D721Med (cell line): ENCODE results near the gene AK5.

ENCODE experiments used
- DNase-seq: peaks from one replicate; pipeline ENCODE4 v3.0.0; 2011; ENCODE audit warnings: low spot score; ENCODE audit not compliant: insufficient read length
- FAIRE-seq: peaks from 2 replicates; lab custom pipeline; 2011; peaks lifted over from hg19 to GRCh38; lab: Jason Lieb, UNC
- TF ChIP-seq, protein P1 (sequence below): IDR thresholded peaks from 2 replicates; pipeline ENCODE4 v1.5.1; 2012; ENCODE audit warnings: mild to moderate bottlenecking, control low read depth; ENCODE audit not compliant: insufficient read depth; ENCODE audit errors: missing control alignments

Gene AK5

DNA sequence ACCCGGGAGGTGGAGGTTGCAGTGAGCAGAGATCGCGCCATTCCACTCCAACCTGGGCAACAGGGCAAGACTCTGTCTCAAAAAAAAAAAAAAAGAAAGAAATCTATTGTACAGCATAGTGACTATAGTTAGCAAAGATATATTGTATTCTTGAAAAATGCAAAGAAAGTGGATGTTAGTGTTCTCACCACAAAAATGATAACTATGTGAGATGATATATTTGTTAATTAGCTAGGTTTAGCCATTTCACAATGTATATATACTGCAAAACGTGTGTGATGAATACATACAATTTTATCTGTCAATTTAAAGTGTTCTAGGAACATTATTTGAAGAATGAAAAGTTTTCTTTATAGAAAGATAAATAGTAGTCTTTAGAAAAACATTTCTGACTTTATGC lies 179.9 kb downstream of the AK5 start:
- TF ChIP-seq, protein P1, sequence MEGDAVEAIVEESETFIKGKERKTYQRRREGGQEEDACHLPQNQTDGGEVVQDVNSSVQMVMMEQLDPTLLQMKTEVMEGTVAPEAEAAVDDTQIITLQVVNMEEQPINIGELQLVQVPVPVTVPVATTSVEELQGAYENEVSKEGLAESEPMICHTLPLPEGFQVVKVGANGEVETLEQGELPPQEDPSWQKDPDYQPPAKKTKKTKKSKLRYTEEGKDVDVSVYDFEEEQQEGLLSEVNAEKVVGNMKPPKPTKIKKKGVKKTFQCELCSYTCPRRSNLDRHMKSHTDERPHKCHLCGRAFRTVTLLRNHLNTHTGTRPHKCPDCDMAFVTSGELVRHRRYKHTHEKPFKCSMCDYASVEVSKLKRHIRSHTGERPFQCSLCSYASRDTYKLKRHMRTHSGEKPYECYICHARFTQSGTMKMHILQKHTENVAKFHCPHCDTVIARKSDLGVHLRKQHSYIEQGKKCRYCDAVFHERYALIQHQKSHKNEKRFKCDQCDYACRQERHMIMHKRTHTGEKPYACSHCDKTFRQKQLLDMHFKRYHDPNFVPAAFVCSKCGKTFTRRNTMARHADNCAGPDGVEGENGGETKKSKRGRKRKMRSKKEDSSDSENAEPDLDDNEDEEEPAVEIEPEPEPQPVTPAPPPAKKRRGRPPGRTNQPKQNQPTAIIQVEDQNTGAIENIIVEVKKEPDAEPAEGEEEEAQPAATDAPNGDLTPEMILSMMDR: no peak
- DNase-seq: no peak
- no peak for FAIRE-seq

DNA sequence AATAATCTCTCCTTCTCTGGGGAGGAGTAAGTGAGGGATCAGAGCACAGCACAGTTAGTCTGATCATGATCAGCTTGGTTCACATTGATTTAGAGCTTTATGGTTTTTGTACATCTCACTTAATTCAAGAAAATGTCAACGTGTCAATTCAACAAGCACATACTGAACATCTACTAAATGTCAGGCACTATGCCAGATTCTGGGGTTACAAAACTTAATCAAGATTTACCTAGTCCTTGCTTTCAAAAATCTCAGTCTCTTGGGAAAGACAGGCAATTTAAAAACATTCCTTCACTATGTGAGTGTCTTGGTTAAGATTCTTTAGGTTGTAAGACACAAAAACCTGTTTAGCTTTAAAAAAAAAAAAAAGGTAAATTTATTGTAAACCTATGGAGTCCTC lies 181.4 kb downstream of the AK5 start:
- TF ChIP-seq, protein P1: no peak
- no peak for FAIRE-seq
- no peak for DNase-seq

- no peak for FAIRE-seq
- TF ChIP-seq, protein P1: no peak
- DNase-seq: no peak
Observed at GRCh38 chr1:77465139-77465538, 183.3 kb downstream of the AK5 start.

GRCh38 chr1:77465922-77466321 lies 184.1 kb downstream of the AK5 start:
- no peak for FAIRE-seq
- DNase-seq: no peak
- TF ChIP-seq, protein P1: no peak

- DNase-seq (no peak), FAIRE-seq (no peak)
- TF ChIP-seq, protein P1: no peak
Observed at GRCh38 chr1:77467021-77467595, 185.3 kb downstream of the AK5 start.

DNA sequence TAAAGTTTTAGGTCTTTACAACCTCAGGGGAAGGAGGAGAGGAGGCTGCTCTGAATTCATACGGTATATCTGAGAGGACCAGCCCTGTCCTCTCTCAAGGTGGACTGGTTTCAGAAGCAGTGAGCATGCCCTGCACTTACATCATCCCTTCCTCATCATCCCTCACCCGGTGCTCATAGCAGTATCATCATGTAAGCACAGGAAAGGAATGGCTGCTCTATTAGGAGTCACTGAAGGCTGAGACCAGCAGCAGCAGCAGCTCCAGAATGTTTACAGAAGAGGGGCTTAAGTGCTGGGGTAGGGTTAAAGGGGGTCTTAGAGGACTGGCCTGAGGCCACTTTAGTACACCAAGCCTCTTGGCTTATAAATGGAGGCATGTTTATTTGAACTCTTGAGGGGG lies 185.9 kb downstream of the AK5 start:
- TF ChIP-seq, protein P1: no peak
- FAIRE-seq (no peak), DNase-seq (no peak)

DNA sequence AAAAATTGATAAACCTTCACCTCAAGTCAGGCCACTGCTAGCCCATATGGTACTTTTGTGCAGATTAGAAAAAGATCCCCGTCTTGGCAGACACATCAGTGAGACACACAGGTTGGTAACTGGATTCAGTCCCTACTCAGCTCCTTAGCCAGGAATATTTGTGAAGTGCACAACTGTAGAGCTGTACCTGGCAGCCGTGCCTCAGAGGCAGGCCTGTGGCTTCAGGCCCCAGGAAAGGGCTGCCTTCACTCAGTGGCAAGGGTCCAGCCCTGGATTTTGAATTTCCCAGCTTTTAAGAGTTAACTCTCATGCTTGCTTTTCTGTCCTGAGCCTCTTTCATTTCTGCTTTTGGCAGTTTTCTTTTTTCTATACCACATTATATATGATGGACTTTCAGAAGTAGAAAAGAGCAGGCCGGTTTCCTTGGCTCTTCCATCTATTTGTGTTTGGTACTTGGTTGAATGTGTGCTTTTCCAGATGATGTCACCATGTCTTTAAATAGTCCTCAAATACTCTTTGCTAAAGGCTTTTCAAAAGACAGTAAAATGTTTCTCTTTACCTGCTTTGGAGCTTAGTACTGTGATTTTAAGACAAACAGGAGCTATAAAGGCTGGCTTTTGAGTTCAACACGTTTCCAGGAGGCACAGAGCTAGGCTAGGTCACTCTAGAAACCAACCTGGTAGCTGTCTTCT lies 186.6 kb downstream of the AK5 start:
- FAIRE-seq (no peak), DNase-seq (no peak)
- TF ChIP-seq, protein P1: no peak
